ENCODE measurements around the gene TNFSF10. TPM values are rescaled to one million over a fixed set of nuclear protein-coding genes. Genes with fewer than 3 reads are reported as not detected.

TNFSF10 gene
- total RNA-seq, 1 experiment from 2014 or later = 2.2 TPM

GRCh38 chr3:172527306-172527705 is 4.1 kb upstream of the TNFSF10 start:
- ChIA-PET CTCF (no interaction called here), POLR2A (interaction anchor here (0.7 kb wide), 1 partner anchor 221 kb away, joined by 3 read pairs; no protein-coding TSS in a partner anchor)
- Histone ChIP-seq H3K4me1 (ENCODE audit: control insufficient read depth, insufficient read depth, low read length) (peaks cover 5% of the 10 kb centered on the region), H3K9me3 (ENCODE audit: control insufficient read depth, insufficient read depth, low read depth, low read length) (no peaks in the 10 kb centered on the region), H3K27ac (ENCODE audit: low read length) (no peak overlapping the region), H3K4me3 (ENCODE audit: low read depth in 2 of 2, low read length in 2 of 2) (no peak overlapping the region), H3K36me3 (ENCODE audit: control insufficient read depth, insufficient read depth, low read length) (no peaks in the 10 kb centered on the region), H3K27me3 (ENCODE audit: control insufficient read depth, insufficient read depth, low read length) (no peaks in the 10 kb centered on the region)
- in situ Hi-C loops (cut with HindIII; ENCODE audit: low pct_unique_long_range_greater_than_20kb, low sequenced_read_pairs) (no loop called here), intact Hi-C loops (cut with micrococcal nuclease; ENCODE audit: unreplicated experiment) (no loop called here)
- ATAC-seq (no peak), DNase-seq (ENCODE audit: low read depth, low spot score) (no peak)
- BruUV-seq (replicated peaks) = no TSS peak
- TF ChIP-seq REST (IDR thresholded peaks at IDR 0.05; ENCODE audit: insufficient read depth in 1 of 2, low read depth in 2 of 2, low read length in 1 of 2) (no peak), SIN3A (IDR thresholded peaks at IDR 0.05; ENCODE audit: borderline replicate concordance, insufficient read depth, low read depth, low read length) (no peak), TCF7L2 (IDR thresholded peaks at IDR 0.05; ENCODE audit: low read depth, low read length) (no peak), CTCF (IDR thresholded peaks at IDR 0.05) (no peak), POLR2AphosphoS5 (IDR thresholded peaks at IDR 0.05; ENCODE audit: low read depth, low read length) (no peak)

DNA sequence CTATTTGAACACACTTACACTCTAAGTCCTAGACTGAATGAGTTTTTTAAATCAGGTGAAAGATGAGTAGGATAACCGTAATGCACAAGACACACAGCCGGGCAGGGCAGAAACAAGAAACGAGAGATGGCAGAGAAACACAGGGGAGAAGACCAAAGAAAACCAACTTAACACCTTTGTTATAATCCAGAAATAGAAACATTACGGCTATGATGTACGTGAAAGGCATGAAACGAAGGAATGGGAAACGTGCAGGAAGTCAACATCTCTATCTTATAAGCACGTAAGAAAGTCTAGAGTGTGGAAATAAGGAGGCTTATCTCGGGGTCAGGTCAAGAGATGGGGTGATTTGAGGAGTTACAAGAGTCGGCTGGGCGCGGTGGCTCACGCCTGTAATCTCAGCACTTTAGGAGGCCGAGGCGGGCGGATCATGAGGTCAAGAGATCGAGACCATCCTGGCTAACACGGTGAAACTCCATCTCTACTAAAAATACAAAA is 1.9 kb upstream of the TNFSF10 start:
- ATAC-seq (no peak), DNase-seq (ENCODE audit: low read depth, low spot score) (no peak)
- Histone ChIP-seq H3K36me3 (ENCODE audit: control insufficient read depth, insufficient read depth, low read length) (no peaks in the 10 kb centered on the region), H3K4me1 (ENCODE audit: control insufficient read depth, insufficient read depth, low read length) (peaks cover 5% of the 10 kb centered on the region), H3K4me3 (ENCODE audit: low read depth in 2 of 2, low read length in 2 of 2) (no peak overlapping the region), H3K27me3 (ENCODE audit: control insufficient read depth, insufficient read depth, low read length) (no peaks in the 10 kb centered on the region), H3K27ac (ENCODE audit: low read length) (no peak overlapping the region), H3K9me3 (ENCODE audit: control insufficient read depth, insufficient read depth, low read depth, low read length) (no peaks in the 10 kb centered on the region)
- no TSS peak for BruUV-seq (replicated peaks)
- TF ChIP-seq CTCF (IDR thresholded peaks at IDR 0.05) (no peak), POLR2AphosphoS5 (IDR thresholded peaks at IDR 0.05; ENCODE audit: low read depth, low read length) (no peak), TCF7L2 (IDR thresholded peaks at IDR 0.05; ENCODE audit: low read depth, low read length) (no peak)
- in situ Hi-C loops (cut with HindIII; ENCODE audit: low pct_unique_long_range_greater_than_20kb, low sequenced_read_pairs) (no loop called here), intact Hi-C loops (cut with micrococcal nuclease; ENCODE audit: unreplicated experiment) (no loop called here)
- ChIA-PET POLR2A (interaction anchor here (0.7 kb wide), 1 partner anchor 16 kb away, joined by 8 read pairs; no protein-coding TSS in a partner anchor), CTCF (interaction anchor here (0.6 kb wide), 1 partner anchor 686 kb away, joined by 3 read pairs; no protein-coding TSS in a partner anchor)

Data from Panc1 (cell line).